HG03558 (cell line): Measurements from ENCODE around the gene TRIM28.
"Not testable (repeated sequence)": the region's sequence is repeated elsewhere in the genome, so short reads cannot be mapped to it uniquely, and the experiment has no call there.

ENCODE experiments used
- ATAC-seq: cut with Tn5 transposase; IDR thresholded peaks from one replicate; pipeline ENCODE4 v1.9.1; 2021; ENCODE audit warnings: moderate number of reproducible peaks; ENCODE audit not compliant: unreplicated experiment; ENCODE audit errors: extremely low read depth

The TRIM28 gene

GRCh38 chr19:58543826-58544590 is at the start of gene TRIM28:
TRIM28 (plus strand) TSS chr19:58544064; CDS start chr19:58544758, 694 bp downstream.
- ATAC-seq: peak; percentile 43

DNA sequence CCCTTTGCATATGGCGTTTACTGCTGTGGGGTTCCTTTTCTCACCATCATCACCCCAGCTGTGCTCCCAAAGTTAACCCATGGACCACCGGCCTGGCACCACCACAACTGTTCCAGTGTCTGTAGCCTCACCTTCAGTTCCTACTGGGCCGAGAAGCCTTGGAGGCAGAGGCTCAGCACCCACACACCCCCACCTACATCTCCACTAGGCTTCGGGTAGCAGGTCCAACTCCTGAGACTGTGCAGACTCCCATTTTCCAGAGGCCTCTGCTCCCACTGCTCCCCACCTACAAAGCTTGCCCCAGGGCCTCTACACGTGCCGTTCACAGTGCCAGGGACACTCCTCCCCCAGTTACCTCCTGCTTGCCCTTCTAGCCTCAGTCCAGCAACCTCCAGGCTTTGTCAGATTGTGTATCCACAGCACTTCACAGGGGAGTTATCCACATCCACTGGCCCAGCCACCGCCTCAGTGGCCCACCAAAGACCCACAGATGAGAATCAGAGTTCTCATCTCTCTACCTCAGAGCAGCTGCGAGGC is 46.2 kb upstream of the TRIM28 start:
- no peak for ATAC-seq

GRCh38 chr19:58498316-58499020 is 45.4 kb upstream of the TRIM28 start:
- ATAC-seq: no peak

GRCh38 chr19:58499021-58499927 is 44.6 kb upstream of the TRIM28 start:
- peak; percentile 69 for ATAC-seq

DNA sequence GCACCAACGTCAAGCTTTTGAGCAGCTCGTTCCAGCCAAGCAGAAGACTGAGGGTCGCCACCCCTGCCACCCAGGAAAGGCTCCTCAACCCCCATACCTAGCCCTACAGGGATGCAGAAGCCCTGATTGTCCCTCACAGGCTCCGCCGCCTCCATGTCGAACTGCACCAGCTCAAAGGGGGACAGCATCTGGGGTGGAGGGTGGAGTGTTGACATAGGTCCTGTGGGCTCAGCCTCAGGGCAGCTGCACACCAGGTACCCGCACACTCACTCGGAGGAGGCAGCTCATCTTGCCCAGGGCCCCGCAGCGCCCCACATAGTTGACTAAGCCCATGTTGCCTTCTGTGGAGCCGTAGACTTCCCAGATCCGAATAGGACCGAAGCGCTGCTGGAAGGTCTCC is 43.6 kb upstream of the TRIM28 start:
- no peak for ATAC-seq

GRCh38 chr19:58507602-58508223 is 36.2 kb upstream of the TRIM28 start:
- ATAC-seq: not testable (repeated sequence)

- no peak for ATAC-seq
These were observed 34.2 kb upstream of the TRIM28 start for GRCh38 chr19:58509731-58510083.

- ATAC-seq: no peak
These were observed 33.6 kb upstream of the TRIM28 start for GRCh38 chr19:58510084-58510862.

DNA sequence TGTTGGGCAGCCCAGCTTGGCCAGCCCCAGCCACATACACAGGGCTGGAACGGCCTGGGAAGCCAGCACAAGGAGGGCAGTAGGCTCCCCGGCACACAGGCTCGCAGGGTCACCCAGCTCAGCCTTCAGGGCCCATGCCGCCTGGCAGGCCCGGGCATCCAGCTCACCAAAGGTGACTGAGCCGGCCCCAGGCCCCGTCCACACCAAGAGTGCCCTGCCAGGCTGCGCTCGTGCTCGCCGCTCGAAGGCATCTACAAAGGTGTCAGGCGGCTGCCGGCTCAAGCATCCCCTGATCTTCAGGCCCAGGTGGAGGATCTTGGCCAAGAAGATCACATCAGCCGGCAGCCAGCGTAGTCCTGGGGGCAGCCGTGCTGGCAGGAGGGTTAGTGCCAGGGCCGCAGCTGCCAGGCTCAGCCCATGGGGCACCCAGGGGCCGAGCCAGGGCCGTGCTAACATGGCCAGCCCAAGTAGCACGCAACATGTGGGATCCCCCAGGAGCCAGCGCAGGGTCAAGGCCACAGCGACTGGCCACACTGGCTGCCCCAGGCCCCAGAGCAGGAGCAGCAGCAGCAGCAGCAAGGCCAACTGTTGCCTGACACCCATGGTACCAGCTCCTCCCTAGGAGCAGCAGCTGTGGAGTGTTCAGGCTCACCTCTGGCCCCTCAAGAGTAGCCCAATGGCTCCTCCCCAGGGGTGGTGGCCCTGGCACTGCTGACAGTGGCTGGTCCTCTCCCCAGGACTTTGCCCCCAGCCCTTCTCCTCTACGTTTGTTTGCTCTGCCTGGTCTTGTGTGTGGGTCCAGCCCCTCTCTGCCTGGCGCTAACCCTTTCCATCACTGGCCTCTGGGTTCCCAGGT is 32.3 kb upstream of the TRIM28 start, which contains the start of gene SLC27A5:
TSS of gene SLC27A5 (minus strand) at position 640 of the 856 bp plus-strand sequence. CDS start at position 603, 37 bp downstream.
- no peak for ATAC-seq

DNA sequence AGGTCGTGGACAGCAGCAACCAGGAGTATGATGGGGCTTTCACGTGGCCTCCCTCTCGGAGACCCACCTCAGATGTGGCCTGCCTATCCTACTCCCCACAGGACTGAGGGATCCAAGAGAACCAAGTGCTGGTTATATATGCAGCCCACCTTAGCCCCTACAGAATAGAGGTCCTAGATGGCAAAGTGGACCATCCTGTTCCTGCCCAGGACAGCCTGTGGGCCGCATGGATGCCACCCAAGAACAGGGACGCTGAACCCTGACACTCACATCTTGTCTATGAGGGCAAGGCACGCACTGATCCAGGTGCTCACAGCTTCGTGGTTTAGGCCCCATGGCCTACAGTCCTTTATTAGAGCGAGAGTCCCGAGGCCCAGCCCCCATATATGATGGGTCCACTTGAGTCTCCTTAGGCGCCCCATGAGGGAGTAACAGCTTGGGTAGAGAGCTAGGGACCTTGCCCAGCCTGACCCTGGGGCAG is 30.6 kb upstream of the TRIM28 start:
- ATAC-seq: no peak

DNA sequence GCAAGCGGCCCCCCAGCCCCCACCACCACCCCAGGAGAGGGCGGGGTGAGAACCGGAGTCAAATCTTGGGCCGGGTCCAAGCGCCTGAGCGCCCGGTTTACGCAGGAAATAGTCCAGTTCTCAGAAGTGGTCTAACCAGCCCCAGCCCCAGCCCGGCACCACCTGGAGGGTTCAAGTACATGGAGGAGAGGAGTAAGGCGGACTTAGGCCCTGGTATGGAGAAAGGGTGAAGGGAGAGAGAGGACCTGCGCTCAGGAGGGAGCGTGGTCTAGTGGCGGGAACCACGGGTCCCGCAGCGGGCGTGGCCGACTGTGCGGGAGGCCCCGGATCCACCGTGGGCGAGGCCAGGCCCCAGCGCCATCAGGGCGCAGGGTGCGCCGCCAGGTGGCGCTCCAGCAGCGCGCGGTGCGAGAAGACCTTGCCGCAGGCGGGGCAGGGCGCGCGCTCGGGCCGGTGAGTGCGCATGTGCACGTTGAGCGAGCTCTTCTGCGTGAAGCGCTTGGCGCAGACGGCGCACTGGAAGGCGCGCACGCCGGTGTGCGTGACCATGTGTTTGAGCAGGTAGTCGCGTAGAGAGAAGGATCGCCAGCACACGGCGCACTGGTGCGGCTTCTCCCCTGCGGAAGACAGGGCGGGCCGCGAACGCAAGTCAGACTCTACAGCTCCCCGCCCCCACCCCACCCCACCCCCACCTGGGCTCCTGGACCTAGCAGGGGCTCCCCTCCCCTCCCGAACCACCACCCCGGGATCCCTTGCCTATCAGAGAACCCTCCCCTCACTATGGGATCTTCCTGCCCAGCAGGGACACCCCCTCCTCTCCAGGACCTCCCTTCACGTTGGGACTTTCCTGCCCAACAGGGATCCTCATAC is 29.9 kb upstream of the TRIM28 start:
- peak; percentile 61 for ATAC-seq

- no peak for ATAC-seq
These were observed 29.3 kb upstream of the TRIM28 start for GRCh38 chr19:58514564-58515022.

DNA sequence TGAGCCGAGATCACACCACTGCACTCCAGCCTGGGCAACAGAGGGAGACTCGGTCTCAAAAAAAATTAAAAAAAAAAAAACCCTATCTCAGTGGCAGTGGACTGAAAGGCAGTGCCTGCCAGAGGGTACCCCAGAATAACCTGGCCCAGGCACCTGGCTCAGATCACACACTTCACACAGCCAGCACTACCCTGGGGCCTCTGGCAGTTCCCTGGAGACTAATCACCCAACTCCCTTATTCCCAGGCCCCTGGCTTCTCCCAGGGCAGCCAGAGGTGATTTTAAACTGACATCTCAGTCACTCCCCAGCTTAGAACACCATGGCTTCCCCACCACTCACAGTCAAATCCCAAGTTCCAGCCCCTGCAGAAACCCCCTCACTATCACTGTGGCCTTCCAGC is 28.6 kb upstream of the TRIM28 start:
- ATAC-seq: no peak

DNA sequence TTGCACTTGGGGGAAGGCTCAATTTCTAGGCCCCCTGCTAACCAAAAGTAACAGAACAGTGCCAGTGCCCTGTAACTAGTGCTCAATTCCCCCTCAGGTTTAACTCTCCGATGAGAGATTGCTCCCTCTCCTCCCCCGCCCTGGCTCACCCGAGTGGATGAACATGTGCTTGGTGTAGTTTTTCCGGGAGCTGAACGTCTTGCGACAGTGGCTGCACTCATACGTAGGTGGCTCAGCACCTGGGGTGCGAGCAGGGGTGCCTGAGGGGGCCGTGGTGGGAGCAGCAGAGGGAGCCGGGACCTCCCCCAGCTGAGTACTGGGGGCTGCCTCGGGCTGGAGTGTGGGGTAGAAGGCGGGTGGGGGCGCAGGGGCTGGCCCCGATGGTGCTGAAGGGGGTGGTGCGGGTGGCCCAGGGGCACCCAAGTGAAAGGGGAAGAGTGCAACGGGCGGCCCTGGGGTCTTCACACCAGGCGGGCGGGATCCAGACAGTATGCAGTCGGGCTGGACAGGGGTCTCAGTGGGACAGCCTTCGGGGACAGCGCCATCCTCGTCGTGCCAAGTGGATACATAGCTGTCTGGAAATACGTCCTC is 27.5 kb upstream of the TRIM28 start:
- no peak for ATAC-seq

- no peak for ATAC-seq
These were observed 26.7 kb upstream of the TRIM28 start for GRCh38 chr19:58516964-58517833.
